PC-9 (cell line): Measurements from ENCODE around the gene MAPT.

Experiments used
- EZH2 ChIP-seq: fragments of 200-600 bp; sonication (generic); IDR thresholded peaks from 2 replicates; pipeline ENCODE4 v1.8.0; 2017; ENCODE audit warnings: antibody characterized with exemption, low read depth
- TF ChIP-seq, protein P1 (sequence below): fragments of 200-600 bp; sonication (generic); conservative IDR thresholded peaks from 2 replicates; pipeline ENCODE4 v1.6.1; 2017; ENCODE audit warnings: mixed run types, antibody characterized with exemption, mild to moderate bottlenecking, moderate library complexity

DNA sequence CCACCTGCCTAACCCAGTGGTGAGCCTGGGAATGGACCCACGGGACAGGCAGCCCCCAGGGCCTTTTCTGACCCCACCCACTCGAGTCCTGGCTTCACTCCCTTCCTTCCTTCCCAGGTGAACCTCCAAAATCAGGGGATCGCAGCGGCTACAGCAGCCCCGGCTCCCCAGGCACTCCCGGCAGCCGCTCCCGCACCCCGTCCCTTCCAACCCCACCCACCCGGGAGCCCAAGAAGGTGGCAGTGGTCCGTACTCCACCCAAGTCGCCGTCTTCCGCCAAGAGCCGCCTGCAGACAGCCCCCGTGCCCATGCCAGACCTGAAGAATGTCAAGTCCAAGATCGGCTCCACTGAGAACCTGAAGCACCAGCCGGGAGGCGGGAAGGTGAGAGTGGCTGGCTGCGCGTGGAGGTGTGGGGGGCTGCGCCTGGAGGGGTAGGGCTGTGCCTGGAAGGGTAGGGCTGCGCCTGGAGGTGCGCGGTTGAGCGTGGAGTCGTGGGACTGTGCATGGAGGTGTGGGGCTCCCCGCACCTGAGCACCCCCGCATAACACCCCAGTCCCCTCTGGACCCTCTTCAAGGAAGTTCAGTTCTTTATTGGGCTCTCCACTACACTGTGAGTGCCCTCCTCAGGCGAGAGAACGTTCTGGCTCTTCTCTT lies 102.1 kb downstream of the MAPT start:
- no peak for TF ChIP-seq EZH2
- TF ChIP-seq, protein P1, sequence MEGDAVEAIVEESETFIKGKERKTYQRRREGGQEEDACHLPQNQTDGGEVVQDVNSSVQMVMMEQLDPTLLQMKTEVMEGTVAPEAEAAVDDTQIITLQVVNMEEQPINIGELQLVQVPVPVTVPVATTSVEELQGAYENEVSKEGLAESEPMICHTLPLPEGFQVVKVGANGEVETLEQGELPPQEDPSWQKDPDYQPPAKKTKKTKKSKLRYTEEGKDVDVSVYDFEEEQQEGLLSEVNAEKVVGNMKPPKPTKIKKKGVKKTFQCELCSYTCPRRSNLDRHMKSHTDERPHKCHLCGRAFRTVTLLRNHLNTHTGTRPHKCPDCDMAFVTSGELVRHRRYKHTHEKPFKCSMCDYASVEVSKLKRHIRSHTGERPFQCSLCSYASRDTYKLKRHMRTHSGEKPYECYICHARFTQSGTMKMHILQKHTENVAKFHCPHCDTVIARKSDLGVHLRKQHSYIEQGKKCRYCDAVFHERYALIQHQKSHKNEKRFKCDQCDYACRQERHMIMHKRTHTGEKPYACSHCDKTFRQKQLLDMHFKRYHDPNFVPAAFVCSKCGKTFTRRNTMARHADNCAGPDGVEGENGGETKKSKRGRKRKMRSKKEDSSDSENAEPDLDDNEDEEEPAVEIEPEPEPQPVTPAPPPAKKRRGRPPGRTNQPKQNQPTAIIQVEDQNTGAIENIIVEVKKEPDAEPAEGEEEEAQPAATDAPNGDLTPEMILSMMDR: no peak
